Measurements from ENCODE around the gene PIAS1. TPM values are rescaled to one million over a fixed set of nuclear protein-coding genes. Genes with fewer than 3 reads are reported as not detected.
"Not testable (repeated sequence)": the region's sequence is repeated elsewhere in the genome, so short reads cannot be mapped to it uniquely, and the experiment has no call there.

The PIAS1 gene
- total RNA-seq, 1 experiment from 2014 or later = 25.9 TPM

GRCh38 chr15:68220967-68221366, 166.9 kb downstream of the PIAS1 start (continued):
- TF ChIP-seq CTCF (IDR thresholded peaks at IDR 0.05 in 2 of 3, conservative IDR thresholded peaks at IDR 0.05 in 1 of 3; ENCODE audit: borderline replicate concordance in 1 of 3, insufficient read depth in 1 of 3, low read depth in 2 of 3, low read length in 2 of 3) = no peak

- POLR2A ChIA-PET; BruUV-seq (replicated peaks); H3K4me3 ChIP-seq (replicated peaks in 1 of 2; ENCODE audit: low read depth in 1 of 2, low read length in 2 of 2); H3K4me2 ChIP-seq (ENCODE audit: low read length); H3K9me3 ChIP-seq (ENCODE audit: control insufficient read depth in 1 of 2, insufficient read depth in 1 of 2, low read depth in 1 of 2, low read length in 2 of 2); H4K20me1 ChIP-seq (ENCODE audit: insufficient read depth); H3K27ac ChIP-seq (ENCODE audit: low read depth, low read length); ATAC-seq; H3K27me3 ChIP-seq (ENCODE audit: insufficient read depth, low read length); H3K4me1 ChIP-seq (ENCODE audit: control insufficient read depth in 1 of 2, insufficient read depth in 2 of 2, low read length in 2 of 2); H3K9me2 ChIP-seq (ENCODE audit: insufficient read depth); CTCF ChIA-PET; intact Hi-C loops (cut with micrococcal nuclease); H2AFZ ChIP-seq (ENCODE audit: low read depth, low read length, poor library complexity, severe bottlenecking); RAD21 ChIA-PET (ENCODE audit: low non-redundant PET in 1 of 2, low total read pairs in 2 of 2, uncharacterized antibody in 2 of 2, unreplicated experiment in 2 of 2); DNase-seq (ENCODE audit: low read depth, low spot score); H3K9ac ChIP-seq (ENCODE audit: low read length): not testable (repeated sequence)
- peaks cover 79% of the 10 kb centered on the region for H3K79me2 ChIP-seq (ENCODE audit: insufficient read depth, low read length)
- H3K36me3 ChIP-seq (ENCODE audit: control insufficient read depth in 1 of 2, insufficient read depth in 2 of 2, low read length in 2 of 2) = peaks cover 0 to 24% of the 10 kb centered on the region in 2 experiments; a peak in 1 of 4 replicates
Measured at GRCh38 chr15:68221530-68222431, 167.7 kb downstream of the PIAS1 start.

- ATAC-seq; H3K4me2 ChIP-seq (ENCODE audit: low read length); CTCF ChIA-PET; intact Hi-C loops (cut with micrococcal nuclease); H3K9me2 ChIP-seq (ENCODE audit: insufficient read depth); H3K27ac ChIP-seq (ENCODE audit: low read depth, low read length); H3K9me3 ChIP-seq (ENCODE audit: control insufficient read depth in 1 of 2, insufficient read depth in 1 of 2, low read depth in 1 of 2, low read length in 2 of 2); H3K4me3 ChIP-seq (replicated peaks in 1 of 2; ENCODE audit: low read depth in 1 of 2, low read length in 2 of 2); H3K4me1 ChIP-seq (ENCODE audit: control insufficient read depth in 1 of 2, insufficient read depth in 2 of 2, low read length in 2 of 2); H3K9ac ChIP-seq (ENCODE audit: low read length); H2AFZ ChIP-seq (ENCODE audit: low read depth, low read length, poor library complexity, severe bottlenecking); POLR2A ChIA-PET; H3K27me3 ChIP-seq (ENCODE audit: insufficient read depth, low read length); BruUV-seq (replicated peaks); DNase-seq (ENCODE audit: low read depth, low spot score); RAD21 ChIA-PET (ENCODE audit: low non-redundant PET in 1 of 2, low total read pairs in 2 of 2, uncharacterized antibody in 2 of 2, unreplicated experiment in 2 of 2); H4K20me1 ChIP-seq (ENCODE audit: insufficient read depth): not testable (repeated sequence)
- peaks cover 0 to 24% of the 10 kb centered on the region in 2 experiments; a peak in 1 of 4 replicates for H3K36me3 ChIP-seq (ENCODE audit: control insufficient read depth in 1 of 2, insufficient read depth in 2 of 2, low read length in 2 of 2)
- H3K79me2 ChIP-seq (ENCODE audit: insufficient read depth, low read length) = peaks cover 79% of the 10 kb centered on the region
Measured at GRCh38 chr15:68222432-68222743, 168.3 kb downstream of the PIAS1 start.

All from HCT116 (cell line).